ENCODE results near the gene SUN1.

GRCh38 chr7:841943-842342, 9.7 kb downstream of the SUN1 start:
- TF ChIP-seq PATZ1 (tag by site-specific recombination; IDR thresholded peaks at IDR 0.05) (no peak), CTCF (tag by site-specific recombination; IDR thresholded peaks at IDR 0.05) (no peak), ZBTB17 (tag by site-specific recombination; IDR thresholded peaks at IDR 0.05) (no peak), PBX3 (CRISPR knock-in tag; IDR thresholded peaks at IDR 0.05) (no peak)

All from HEK293 (cell line).